ENCODE measurements around the gene GPM6B. TPM values are rescaled to one million over a fixed set of nuclear protein-coding genes. Genes with fewer than 3 reads are reported as not detected.

Gene GPM6B
- polyA plus RNA-seq, 3 donors, result 1.3 to 2.8 (median 2.1) TPM

GRCh38 chrX:13827298-13828090 lies 10.6 kb upstream of the GPM6B start:
- H3K27ac ChIP-seq (ENCODE audit: low read depth, low read length), result no peak overlapping the region
- 80 to 92% (median 90%) methylated on average over 9 of the region's 9 CpGs for WGBS, 3 donors

GRCh38 chrX:13826770-13827169 lies 9.9 kb upstream of the GPM6B start:
- whole genome bisulfite sequencing, 3 donors, result 89 to 93% (median 91%) methylated on average over 4 to 5 of the region's 5 CpGs
- H3K27ac ChIP-seq (ENCODE audit: low read depth, low read length), result no peak overlapping the region

GRCh38 chrX:13825178-13825762 lies 8.4 kb upstream of the GPM6B start:
- 67 to 74% (median 69%) methylated on average over 6 of the region's 6 CpGs for WGBS, 3 donors

GRCh38 chrX:13824746-13825145 lies 7.9 kb upstream of the GPM6B start:
- WGBS, 3 donors, result 84 to 92% (median 86%) methylated on average over 6 of the region's 6 CpGs
- no peak overlapping the region for H3K27ac ChIP-seq (ENCODE audit: low read depth, low read length)

More at GRCh38 chrX:13825178-13825762, 8.4 kb upstream of the GPM6B start:
- no peak overlapping the region for H3K27ac ChIP-seq (ENCODE audit: low read depth, low read length)

- WGBS, 3 donors, result 75 to 93% (median 80%) methylated on average over 6 of the region's 6 CpGs
- H3K27ac ChIP-seq (ENCODE audit: low read depth, low read length), result no peak overlapping the region
Measured at GRCh38 chrX:13821738-13822137, 4.8 kb upstream of the GPM6B start.

- 86 to 94% (median 91%) methylated on average over 6 of the region's 6 CpGs for WGBS, 3 donors
- no peak overlapping the region for H3K27ac ChIP-seq (ENCODE audit: low read depth, low read length)
Measured at GRCh38 chrX:13816176-13816575, 717 bp downstream of the GPM6B start.

- H3K27ac ChIP-seq (ENCODE audit: low read depth, low read length), result no peak overlapping the region
- 85 to 95% (median 95%) methylated on average over 7 of the region's 7 CpGs for whole genome bisulfite sequencing, 3 donors
Measured at GRCh38 chrX:13815664-13816063, 1.2 kb downstream of the GPM6B start.

- no peak overlapping the region for H3K27ac ChIP-seq (ENCODE audit: low read depth, low read length)
Measured at GRCh38 chrX:13808865-13809264, 8.0 kb downstream of the GPM6B start.

GRCh38 chrX:13808293-13808692 lies 8.6 kb downstream of the GPM6B start:
- WGBS, 3 donors, result 67 to 71% (median 70%) methylated on average over 4 of the region's 4 CpGs
- H3K27ac ChIP-seq (ENCODE audit: low read depth, low read length), result no peak overlapping the region

GRCh38 chrX:13805241-13805640 lies 11.7 kb downstream of the GPM6B start:
- 64 to 83% (median 83%) methylated on average over 2 of the region's 2 CpGs for WGBS, 3 donors
- no peak overlapping the region for H3K27ac ChIP-seq (ENCODE audit: low read depth, low read length)

GRCh38 chrX:13803116-13803515 lies 13.8 kb downstream of the GPM6B start:
- 48 to 74% (median 51%) methylated on average over 6 of the region's 6 CpGs for WGBS, 3 donors

GRCh38 chrX:13798184-13798583 lies 18.7 kb downstream of the GPM6B start:
- H3K27ac ChIP-seq (ENCODE audit: low read depth, low read length), result no peak overlapping the region
- 89 to 95% (median 91%) methylated on average over 4 of the region's 4 CpGs for WGBS, 3 donors

More at GRCh38 chrX:13803116-13803515, 13.8 kb downstream of the GPM6B start:
- H3K27ac ChIP-seq (ENCODE audit: low read depth, low read length), result no peak overlapping the region

- no peak overlapping the region for H3K27ac ChIP-seq (ENCODE audit: low read depth, low read length)
- WGBS, 3 donors, result 81 to 94% (median 88%) methylated on average over 2 to 4 of the region's 4 CpGs
Measured at GRCh38 chrX:13797512-13797911, 19.4 kb downstream of the GPM6B start.

GRCh38 chrX:13794417-13794816 lies 22.5 kb downstream of the GPM6B start:
- H3K27ac ChIP-seq (ENCODE audit: low read depth, low read length), result no peak overlapping the region

GRCh38 chrX:13793897-13794296 lies 23.0 kb downstream of the GPM6B start:
- H3K27ac ChIP-seq (ENCODE audit: low read depth, low read length), result no peak overlapping the region
- WGBS, 3 donors, result 71 to 89% (median 81%) methylated on average over 2 of the region's 2 CpGs

More at GRCh38 chrX:13794417-13794816, 22.5 kb downstream of the GPM6B start:
- WGBS, 3 donors, result 86 to 87% (median 87%) methylated on average over 10 of the region's 10 CpGs

- H3K27ac ChIP-seq (ENCODE audit: low read depth, low read length), result no peak overlapping the region
- WGBS, 3 donors, result 42 to 57% (median 51%) methylated on average over 2 of the region's 2 CpGs
Measured at GRCh38 chrX:13791559-13791958, 25.3 kb downstream of the GPM6B start.

- H3K27ac ChIP-seq (ENCODE audit: low read depth, low read length), result no peak overlapping the region
- WGBS, 3 donors, result 87 to 93% (median 90%) methylated on average over 2 of the region's 2 CpGs
Measured at GRCh38 chrX:13791145-13791544, 25.7 kb downstream of the GPM6B start.

GRCh38 chrX:13790206-13791131 lies 26.4 kb downstream of the GPM6B start:
- H3K27ac ChIP-seq (ENCODE audit: low read depth, low read length), result no peak overlapping the region

GRCh38 chrX:13786048-13786447 lies 30.8 kb downstream of the GPM6B start:
- WGBS, 3 donors, result 71 to 80% (median 76%) methylated on average over 8 of the region's 8 CpGs
- H3K27ac ChIP-seq (ENCODE audit: low read depth, low read length), result no peak overlapping the region

More at GRCh38 chrX:13790206-13791131, 26.4 kb downstream of the GPM6B start:
- 71 to 88% (median 75%) methylated on average over 6 of the region's 6 CpGs for WGBS, 3 donors
